GM20000 (cell line): ENCODE data around the gene HOXB13.

Experiments used
- DNase-seq: peaks from one replicate; pipeline ENCODE4 v3.0.0; 2012; ENCODE audit warnings: low spot score
- TF ChIP-seq, protein P1 (sequence below): IDR thresholded peaks from 2 replicates; pipeline ENCODE4 v1.5.1; 2012; ENCODE audit warnings: mild to moderate bottlenecking, control low read depth; ENCODE audit errors: extremely low read depth, missing control alignments

HOXB13 gene

DNA sequence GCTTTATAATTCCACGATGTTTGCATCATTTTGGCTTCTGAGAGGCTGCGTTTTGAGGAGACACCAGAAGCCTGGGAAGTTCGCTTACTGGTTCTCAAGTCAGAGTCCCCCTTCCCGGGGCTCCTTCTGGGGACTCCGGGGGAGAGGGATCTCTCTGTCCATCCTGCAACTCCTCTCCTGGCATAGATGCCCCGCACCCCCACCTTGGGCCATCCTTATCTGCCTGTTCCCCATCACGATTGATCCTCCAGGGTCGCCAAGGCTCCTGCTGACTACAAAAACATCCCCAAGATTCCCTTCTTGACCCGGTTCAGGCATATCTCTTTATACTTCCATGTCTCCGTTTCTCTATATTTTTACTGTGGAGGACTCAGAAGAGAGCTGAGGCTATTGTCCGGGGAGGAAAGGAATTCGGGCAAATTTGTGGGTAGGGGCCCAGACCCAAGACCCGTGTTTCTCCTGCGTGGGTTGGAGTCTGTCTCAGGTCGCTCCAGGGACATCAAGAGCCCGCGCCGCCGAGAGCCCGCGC lies 18.4 kb upstream of the HOXB13 start:
- TF ChIP-seq, protein P1, sequence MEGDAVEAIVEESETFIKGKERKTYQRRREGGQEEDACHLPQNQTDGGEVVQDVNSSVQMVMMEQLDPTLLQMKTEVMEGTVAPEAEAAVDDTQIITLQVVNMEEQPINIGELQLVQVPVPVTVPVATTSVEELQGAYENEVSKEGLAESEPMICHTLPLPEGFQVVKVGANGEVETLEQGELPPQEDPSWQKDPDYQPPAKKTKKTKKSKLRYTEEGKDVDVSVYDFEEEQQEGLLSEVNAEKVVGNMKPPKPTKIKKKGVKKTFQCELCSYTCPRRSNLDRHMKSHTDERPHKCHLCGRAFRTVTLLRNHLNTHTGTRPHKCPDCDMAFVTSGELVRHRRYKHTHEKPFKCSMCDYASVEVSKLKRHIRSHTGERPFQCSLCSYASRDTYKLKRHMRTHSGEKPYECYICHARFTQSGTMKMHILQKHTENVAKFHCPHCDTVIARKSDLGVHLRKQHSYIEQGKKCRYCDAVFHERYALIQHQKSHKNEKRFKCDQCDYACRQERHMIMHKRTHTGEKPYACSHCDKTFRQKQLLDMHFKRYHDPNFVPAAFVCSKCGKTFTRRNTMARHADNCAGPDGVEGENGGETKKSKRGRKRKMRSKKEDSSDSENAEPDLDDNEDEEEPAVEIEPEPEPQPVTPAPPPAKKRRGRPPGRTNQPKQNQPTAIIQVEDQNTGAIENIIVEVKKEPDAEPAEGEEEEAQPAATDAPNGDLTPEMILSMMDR, result no peak
- DNase-seq, result no peak

DNA sequence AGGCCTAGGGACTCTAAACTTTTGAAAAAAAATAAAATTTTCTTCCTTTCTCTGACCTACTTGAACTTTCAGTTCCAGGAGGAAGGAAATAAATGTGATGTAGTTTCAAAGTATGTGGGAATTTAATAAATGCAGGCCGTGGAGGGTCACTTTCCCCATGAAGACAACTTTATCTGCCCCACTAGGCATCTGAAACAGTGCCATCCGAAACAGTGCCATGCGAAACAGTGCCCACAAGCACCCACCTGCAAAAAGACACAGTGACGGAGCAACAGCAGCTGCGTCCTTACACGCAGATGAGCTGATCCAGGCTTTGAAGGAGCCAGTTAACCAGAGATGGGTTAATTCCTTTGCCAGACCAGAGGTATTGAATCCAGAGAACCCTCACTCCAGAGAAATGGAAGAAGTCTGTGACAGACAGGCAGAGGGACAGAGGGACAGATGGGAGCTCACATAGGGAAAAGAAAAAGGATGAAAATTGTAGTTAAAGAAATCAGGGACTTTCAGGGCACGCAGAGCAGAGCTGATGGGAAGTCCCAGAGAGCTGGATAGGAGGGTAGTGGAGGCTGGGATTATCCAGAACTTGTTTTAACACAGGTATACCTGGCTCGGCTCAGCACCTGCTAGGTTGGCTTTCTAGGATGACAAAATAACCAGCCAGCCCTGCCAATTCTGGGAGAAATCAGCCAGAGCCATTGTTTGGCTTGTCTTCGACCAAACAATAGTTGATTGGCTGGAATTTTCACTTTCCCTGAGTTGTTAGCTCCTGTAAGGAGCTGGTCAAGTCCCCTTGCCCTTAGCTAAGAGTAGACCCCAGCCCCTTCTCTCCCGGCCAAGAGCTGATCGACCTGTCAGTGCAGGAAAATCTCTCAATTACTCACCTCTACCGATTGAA lies 17.1 kb upstream of the HOXB13 start:
- DNase-seq, result no peak
- TF ChIP-seq, protein P1, result no peak

DNA sequence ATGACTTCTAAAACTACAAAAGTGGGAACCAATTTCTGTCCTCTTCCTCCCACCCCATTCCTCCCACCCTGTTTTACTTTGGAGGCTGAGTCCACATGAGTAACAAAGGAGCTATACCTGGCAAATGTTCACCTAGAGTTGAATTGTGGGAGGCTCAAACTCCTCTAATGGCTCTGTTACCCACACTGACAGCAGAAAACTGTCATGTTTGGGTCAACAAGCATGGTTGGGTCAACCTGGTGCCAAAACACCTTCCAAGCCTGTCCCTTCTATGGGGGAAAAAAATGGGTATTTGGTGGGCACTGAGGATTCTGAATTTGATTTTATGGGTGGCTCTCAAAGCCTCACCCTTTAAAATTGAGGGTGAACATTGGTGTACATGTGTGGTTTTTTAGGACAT lies 12.0 kb upstream of the HOXB13 start:
- DNase-seq, result no peak
- TF ChIP-seq, protein P1, result no peak

DNA sequence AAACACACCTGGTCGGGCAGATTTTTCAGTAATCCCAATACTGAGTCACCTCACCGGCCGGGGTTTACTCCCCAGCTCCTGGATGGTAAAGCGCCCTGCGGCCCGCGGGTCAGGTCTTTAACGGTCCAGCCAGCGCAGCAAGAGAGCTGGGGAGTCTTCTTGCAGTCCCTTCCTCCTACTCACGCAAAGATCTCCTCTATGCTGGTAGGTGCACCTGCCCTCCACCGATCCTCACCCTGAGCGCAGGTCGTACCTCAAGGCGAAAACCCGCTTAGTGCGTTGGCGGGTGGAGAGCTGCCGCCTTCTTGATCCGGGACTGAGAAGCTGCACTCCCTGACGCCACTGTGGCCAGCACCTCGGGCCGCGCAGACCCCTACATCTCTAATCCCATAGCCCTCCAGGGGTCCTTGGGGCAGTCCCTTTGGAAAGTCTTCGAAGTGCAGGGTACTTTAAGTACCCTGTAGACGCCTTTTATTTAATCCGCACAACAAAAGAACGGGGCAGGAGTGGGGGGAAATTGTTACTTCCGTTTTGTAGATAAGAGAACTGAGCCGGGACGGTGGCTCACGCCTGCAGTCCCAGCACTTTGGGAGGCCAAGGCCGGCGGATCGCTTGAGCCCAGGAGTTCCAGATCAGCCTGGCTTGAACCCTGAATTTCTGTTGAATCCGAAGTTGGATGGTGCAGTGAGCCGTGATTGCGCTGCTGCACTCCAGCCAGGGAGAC lies 10.4 kb upstream of the HOXB13 start:
- TF ChIP-seq, protein P1, result no peak
- DNase-seq, result no peak

DNA sequence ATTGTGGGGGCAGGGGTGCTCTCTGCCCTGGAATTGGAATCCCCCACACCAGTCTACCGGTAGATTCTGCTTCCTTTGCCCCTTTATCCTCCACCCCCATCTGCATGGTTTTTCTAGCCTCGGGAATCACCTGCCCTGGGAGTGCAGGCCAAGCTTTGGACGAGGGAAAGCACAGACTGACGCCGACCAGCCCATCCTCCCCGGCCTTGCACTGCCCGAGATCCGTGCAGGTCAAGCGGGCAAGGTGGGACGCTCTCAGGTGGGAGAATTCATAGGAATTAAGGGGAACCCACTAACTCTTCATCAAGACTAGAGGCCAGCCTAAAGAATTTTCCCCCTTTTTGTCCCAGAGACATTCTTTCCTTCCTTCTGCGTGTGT lies 9.9 kb upstream of the HOXB13 start:
- TF ChIP-seq, protein P1, result no peak
- DNase-seq, result no peak

DNA sequence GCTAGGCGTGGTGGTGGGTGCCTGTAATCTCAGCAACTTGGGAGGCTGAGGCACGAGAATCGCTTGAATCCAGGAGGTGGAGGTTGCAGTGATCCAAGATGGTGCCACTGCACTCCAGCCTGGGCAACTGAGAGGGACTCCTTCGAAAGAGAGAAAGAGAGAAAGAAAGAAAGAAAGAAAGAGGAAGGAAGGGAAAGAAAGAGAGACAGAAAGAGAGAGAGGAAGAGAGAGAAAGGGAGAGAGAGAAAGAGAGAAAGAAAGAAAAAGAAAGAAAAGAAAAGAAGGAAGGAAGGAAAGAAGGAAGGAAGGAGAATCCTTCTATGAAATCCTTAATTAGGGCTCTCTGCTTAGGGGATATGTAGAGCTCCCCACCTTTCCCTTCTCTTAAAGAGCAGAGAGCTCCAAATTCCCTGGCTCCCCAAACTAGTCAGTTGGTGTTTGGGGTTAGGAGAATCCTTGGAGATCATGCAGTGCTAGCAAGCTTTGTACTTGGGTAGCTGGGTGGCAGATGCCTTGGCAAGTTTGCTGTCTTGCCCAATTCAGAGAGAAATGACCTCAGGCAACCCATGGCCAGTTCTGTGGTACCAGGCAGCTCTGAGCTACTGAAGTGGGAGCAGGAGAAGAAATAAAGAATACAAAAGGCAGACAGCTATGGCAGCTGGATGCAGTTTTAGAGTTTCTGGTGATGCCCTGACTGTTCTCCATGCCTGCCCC lies 8.9 kb upstream of the HOXB13 start:
- no peak for DNase-seq

More for the DNA sequence above, 8.9 kb upstream of the HOXB13 start:
- TF ChIP-seq, protein P1, result no peak
